Hippocampal formation (tissue), 2 donors: ENCODE measurements around the gene KLF16.
"Not testable (repeated sequence)": the region's sequence is repeated elsewhere in the genome, so short reads cannot be mapped to it uniquely, and the experiment has no call there.

ENCODE experiments used
- DNase-seq, 2 donors: peaks; one replicate each; lab custom pipeline; 2025; lab: John Stamatoyannopoulos, UW

Gene KLF16

DNA sequence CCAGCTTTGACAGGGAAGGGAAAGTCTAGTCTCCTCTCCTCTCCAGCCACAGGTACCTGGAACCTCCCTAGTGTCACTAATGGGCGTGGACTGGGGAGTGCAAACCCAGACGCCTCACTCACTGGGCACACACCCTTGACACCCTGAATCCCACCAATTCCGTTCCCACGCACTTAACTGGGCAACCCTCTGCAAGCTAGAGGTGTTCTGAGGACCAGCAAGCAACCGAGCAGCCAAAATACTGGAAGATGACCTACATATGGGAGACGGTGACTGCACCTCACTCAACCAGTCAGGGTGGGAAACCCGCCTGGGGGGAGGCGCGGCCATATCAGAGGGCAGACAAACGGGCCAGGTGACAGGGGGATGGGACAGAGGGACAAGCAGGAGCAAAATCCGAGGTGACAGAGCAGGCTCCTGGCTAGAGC lies 20.9 kb upstream of the KLF16 start:
- no peak for DNase-seq

DNA sequence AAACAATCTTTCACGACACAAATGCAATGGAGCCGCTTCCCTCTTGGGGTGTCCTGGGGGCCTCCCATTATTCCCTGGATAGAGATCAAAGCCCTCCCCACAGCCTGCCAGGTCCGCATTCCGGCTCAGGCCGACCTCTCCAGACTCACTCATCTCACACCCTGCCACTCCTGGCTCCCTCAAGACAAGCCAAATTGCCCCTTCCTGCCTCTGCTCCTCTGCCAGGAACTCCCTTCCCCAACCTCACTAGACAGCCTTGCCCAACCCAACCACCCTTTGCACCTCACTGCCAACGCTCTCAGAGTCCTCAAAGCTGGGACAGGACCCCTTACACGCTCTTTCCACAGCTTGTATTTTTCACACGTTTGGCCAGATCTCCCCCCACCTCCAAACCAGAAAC lies 20.4 kb upstream of the KLF16 start:
- DNase-seq = no peak

DNA sequence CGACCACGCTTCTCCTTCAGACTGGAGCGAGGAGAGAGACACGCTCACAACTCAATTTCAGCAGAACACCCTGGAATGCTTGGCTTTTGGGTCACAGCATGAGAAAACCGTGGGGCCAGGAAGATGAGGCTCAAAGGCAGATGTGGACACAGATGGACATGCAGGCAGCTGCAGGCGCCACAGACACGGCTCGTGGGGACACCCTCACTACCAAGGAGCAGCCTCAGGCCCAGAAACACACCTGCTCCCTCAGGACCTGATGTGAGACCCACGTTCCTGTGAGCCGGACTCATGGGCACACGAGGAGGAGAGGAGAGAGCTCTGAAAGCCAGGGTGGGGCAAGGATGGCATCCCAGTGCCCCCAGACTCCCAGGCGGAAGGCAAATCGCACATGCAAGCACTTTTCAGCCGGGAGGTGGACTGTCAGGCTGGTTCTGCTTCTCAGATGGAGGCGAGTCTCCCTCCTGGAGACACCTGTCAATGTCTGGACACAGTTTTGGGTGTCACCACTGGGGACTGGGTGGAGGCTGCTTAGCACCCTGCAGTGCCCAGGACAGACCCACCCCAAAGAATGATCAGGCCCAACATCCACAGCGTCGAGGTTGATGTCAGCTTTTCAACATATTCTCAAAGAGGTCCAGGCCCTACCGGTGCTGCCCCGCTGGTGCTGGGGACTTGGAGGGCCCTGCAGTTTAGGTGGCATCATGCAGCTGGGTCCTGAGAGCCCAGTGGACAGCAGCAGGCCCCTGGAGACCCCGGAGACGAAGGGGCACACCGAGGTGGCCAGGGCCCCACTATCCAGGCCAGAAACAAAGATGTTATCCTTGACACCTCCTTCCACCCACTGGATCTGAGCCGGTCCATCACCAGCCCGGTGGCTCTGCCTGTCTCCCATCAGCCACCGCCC lies 19.7 kb upstream of the KLF16 start:
- no peak for DNase-seq

DNA sequence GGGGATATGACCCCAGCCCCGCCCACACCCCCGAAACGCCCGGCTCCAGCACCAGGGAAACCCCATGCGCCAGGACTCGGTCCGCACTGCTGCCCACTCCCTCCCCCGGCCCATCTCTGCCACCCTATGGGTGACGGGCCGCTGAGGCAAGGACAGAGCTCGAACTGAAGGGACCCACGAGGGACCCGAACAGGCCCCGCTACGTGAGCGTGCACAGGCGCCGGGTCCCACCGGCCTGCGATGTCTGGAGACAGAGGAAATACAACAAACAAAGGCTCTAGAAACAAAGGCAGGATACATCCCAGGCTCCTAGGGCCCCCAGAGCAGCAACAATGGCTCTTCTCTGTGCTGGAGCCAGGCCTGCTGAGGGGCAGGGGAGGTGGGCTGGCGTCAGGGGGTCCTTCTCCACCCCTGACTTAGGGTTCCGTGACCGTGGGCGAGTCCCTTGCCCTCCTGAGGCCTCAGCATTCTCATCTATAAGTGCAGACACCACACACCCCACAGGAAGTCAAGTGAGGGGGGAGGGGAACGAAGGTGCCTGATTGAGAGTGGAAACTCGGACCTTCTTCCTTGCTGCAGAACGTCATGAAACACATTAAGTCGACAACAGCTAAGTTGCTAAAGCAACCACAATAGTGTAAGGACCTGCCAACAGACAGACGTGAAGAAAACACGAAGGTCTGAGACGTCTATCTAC lies 18.9 kb upstream of the KLF16 start:
- DNase-seq = peak; percentile 38 to 78

DNA sequence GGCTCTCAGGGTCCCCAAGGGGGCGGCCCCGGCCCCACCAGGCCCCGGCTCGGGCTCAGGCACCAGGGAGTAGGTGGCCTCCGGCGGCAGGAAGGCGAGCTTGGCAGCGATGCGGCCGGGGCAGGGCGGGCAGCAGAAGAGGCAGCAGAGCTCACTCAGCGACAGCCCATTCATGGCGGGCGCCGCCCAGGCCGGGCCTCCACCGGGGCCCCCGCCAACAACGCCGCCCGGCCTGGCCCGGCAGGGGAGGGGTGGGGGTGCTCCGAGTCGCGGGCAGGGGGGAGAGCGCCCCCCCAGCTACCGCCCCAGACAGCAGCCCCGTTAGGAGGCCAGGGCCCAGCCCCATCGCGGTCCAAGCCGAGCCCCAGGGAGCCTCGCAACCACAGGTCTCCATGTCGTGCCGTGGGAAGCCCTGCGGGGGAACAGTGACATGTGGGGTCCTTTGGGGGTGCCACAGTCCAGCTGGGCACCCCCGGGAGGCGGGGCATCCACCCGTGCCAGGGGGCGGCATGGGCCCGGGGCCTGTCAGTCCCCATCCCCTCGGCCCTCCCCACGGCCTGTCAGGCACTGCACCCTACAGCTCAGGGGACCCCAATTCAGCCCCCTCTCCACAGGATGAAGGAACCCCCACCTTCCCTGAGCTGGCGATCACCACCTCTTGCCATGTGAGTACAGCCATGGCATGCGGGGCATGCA lies 18.2 kb upstream of the KLF16 start:
- not testable (repeated sequence) for DNase-seq

DNA sequence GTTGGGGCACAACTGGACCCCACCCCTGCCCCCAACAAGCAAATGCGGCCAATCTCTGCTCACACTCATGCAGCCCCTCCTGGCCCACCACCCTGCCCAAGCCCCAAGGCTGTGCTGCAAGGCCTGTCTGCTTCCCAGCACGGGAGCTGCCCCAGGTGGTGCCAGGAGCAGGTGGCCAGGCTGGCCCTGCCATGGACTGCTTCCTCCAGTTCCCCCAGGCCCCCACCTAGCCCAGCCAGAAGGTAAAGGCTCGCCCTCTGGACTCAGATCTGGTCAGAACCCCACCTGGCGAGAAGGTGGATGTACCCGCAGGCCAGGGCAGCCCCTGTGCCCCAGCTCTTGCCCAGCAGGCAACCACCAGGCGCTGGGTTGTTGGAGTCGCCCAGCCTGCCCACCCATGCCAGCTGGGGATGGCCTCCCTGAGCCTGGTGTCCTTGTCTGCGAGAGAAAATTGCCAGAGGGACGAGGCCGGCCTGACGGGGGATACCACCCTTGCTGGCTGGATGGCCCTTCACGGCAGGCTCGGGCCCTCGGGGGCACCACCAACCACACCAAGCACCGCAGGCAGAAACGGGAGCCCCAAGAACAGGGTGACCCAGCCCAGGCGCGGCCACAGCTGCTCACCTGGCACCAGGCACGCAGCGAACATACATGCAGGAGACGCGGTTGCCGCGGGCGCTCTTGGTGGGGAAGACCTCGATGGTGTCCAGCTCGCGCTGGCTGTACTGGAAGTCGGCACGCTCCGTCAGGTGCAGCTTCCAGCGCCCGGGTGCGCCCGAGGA lies 17.4 kb upstream of the KLF16 start:
- DNase-seq = no peak

DNA sequence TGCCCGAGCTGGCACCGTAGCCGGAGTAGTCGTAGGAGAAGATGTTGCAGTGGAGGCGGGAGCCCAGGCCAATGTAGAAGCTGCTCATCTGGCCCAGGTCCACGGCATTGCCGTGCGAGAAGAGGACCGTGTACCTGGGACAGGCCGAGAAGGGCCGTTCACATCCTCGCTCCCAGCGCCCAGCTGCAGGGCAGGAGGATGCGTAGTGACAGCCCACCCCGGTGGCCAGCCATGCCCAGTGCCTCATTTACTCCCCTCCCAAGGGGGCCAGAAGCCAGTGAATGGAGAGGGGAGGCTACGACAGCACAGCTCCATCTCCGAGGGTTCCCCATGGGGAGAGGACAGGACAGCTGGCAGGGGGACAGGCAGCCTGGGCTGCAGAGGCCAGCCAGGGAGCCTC lies 16.6 kb upstream of the KLF16 start:
- not testable (repeated sequence) for DNase-seq

DNA sequence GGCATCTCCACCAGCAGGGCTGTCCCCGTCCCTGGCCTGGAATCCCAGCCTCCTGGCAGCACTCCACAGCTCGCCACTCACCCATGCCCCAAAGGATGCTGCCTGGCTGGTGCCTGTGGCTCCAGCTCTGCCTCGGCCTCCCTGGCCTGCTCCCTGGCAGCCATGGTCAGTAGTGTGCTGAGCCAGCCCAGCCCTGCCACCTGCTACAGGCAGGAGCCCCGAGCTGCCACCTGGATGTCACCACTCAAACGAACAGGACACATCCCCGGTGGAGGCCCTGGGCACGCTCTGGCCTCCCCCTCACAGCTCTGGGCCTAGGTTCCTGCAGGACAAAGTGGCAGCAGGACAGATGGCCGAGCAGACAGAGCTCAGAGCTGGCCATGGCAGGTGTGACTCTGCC lies 15.2 kb upstream of the KLF16 start:
- not testable (repeated sequence) for DNase-seq

DNA sequence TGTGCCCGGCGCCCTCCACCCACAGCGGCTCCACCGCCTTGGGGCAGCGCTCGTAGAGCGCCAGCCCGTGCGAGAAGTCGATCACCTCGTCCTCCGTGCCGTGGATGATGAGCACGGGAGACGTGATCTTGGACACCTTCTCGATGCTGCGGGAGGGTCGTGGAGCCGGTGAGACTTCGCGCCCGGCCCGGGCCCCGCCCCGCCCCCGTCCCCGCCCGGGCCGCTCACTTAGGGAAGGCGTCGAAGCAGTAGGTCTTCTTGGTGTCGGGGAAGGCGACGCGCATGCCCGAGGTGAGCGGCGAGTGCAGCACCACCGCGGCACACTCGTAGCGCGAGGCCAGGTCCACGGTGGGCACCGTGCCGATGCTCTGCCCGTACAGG lies 13.9 kb upstream of the KLF16 start:
- DNase-seq = not testable (repeated sequence)

DNA sequence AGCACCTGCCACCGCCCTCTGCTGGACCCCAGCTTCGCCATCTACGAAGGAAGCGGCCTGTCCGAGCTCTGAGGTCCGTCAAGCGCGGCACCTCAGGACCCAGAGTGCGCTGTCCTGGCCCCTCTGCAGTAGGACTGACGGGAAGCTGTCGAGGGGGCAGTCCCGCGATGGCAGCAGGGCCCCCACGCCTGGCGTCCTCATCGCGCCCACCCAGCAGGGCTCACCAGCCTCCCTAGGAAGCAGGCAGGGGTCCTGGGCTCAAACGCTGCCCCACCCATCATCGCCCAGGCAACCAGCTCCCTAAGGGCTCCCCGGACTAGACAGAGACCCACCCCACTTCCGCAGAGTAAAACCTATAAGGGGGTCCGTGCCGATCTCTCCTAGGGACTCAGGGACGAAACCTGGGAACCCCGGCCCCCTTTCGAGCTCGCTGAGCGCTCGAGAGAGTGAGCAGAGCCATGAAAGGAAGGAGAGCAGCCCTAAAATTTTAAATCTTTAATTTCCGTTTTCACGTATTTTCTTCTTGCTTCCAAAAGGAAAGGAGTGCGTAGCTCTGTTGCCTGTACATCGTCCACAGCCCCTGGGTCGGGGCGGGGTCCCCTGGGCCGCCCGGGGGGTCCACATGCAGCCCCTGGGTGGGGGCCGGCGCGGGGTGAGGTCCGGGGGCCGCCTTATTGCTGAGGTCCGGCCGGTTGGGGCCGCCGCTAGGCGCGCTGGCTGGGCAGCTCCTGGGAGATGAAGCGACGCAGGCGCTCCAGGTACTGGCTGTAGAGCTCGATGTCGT lies 13.3 kb upstream of the KLF16 start:
- DNase-seq = not testable (repeated sequence)

DNA sequence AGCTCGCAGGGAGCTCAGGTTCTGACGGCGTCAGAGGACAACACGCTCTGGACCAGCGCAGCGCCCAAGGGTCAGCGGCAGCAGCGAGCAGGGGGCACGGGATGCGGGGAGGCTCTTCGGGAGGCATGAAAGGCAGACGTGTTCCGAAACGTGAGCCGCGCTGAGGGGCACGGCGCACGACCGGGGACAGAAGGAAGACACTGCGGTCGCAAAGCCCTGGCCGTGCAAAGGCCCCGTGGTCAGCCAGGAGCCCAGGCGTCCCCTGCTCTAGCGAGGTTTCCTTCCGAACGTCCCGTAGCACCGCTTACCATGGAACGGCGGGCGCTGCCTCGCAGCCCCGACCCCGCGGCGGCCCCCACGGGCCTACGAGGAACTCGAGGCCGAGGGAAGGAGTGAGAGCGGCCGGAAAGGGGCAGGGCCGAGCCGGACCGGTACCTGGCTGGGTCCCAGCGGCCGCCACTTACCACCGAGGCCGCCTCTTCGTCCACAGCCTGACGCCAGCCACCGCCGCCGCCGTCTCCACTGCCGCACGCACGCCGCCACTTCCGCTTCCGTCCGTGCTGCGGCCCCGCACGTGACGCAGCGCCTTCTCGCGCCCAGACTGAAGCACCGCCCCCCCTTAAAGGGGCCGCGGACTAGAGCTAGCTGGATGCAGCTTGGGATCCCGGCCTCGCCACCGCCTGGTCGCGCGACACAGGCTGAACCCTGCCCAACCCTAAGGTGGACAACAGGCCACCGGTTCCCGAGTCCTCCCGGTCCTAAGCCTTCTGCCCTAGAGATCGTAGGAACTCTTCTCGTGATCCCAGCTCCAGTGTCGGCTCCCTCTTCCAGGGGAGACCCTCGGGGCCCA lies 12.5 kb upstream of the KLF16 start:
- DNase-seq = peak; percentile 87 to 90

DNA sequence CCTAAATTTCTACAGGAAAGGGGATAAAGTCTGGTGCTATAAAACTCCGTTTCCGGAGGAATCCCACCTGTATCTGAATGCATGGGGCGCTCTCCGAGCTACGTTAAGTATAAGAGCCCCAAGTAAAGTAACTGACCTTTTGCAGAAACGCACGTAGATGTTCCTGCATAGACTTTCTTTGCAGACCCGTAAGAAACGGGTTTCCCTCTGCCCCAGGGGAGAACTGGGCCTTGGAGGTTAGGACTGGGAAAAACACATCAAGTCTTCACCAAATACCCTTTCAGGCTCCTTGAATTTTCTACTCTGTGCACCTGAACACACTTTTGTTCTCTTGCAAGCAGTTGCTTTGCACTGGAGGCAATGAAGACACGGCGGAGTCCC lies 11.9 kb upstream of the KLF16 start:
- not testable (repeated sequence) for DNase-seq

DNA sequence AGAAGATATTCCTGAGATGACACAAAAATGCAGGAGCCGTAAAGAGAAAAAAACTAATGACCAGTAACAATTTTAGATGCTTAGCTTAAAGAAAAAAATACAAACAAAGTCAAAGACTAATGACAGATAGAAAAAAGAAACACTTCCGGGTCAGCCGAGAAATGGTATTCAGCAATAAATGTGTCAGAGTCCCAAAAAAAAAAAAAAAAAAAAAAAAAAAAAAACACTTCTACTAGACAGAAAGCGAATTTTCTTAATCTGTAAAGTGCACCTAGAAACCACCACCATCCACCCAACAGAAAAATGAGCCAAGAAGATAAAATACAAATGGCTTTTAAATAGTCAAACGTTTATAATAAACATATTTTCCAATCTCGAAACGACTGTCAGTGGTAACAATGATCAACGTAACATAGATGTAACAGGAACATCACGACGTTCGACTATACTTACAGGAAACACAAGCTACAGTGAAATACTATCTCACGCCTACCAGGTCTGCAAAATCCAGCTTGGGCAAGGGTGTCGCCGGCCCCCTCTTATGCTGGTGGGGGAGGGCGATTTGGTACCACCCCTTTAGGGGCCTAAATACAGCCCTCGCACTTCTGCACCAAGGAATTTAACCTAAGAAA lies 11.3 kb upstream of the KLF16 start:
- no peak for DNase-seq

DNA sequence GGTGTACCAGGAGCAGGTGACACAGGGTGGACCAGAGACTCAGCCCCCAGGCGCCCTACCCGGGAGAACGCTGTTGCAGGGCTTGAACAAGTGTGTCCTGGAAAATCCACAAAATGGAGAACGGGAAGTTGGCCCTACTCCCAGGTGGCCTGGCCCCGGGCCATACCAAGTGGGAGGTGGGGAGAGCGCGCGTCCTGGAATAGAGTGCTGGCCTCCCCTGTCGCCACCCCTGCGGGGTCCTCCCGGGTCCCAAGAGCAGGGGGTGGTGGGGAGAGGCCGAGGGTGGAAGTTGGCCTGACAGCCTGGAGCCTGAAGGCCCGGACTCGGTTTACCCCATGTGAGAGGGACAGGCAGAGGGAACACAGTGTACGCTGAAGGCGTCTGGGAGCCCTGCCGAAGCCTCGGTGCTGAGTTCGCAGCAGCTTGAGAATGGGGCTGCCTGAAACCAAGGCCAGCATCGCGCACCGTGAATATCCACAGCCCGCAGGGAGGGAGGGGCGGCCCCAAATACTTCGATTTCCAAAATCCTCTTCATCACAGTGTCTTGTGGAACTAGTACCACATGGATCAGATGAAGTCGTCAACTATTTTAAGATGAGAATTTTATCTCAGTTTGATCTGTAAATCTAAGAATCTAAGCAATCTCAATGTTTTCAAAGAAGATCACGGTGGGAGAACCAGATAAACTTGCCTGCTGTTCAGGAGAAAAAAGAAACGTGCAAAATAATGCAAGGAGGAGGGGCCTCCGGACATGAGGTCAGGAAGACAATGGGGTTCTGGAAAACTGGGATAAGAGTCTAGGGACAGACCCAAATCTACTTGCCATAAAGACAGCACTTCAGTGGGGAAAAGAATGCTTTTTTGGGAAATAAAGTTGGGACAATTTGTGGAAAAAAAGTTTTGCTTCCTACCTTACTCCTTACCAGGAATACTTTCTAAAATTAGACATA lies 10.4 kb upstream of the KLF16 start:
- DNase-seq = no peak

DNA sequence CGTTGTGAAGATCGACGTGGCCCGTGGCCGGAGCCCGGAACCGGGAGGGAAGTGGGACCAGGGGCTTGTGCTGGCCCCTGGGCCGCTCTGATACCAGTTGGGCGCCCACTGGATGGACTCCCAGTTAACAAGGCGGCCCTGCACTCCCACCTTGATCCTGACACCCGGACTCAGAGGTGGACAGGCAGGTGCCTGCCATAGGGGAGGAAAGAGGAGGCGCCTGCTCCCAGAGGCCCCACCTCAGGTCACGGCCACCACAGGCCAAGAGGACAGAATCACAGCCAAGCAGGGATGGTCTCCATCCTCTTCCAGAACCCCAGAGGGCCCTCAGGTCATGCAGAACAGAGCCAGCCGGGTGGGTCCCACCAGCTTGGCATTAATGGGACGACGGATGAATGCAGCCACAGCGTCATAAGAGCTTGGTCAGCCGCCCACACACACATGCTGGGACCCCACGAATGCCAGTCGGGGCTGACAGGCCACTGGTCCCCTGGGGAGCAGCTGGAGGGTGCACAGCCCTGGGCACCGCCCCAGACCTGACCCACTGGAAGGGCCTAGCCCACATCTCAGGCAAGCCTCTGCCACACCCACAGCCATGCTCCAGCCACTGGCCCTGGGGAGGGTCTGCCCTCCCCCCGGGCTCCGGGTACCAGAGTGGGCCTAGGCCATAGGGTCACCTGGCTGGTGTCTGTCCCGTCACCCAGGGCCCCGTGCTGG lies 9.6 kb upstream of the KLF16 start:
- DNase-seq = no peak

DNA sequence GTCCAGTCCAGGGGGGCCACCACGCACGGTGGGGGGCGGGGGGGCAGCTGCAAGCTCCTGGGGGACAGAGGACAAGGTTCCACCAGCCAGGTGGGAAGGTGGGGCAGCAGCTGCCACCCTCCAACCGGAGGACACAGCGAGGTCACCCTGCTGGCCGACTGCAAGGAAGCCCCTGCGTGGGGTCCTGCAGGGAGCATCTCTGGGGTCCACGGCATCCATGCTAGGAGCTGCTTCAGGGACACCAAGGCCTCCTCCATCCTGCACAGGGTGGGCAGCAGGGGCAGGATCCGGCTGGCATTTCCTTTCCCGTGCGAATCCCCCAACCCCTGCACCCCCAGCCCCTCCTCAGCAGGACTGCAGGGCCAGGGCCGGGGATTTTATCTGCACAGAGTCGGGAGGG lies 8.3 kb upstream of the KLF16 start:
- DNase-seq = no peak

DNA sequence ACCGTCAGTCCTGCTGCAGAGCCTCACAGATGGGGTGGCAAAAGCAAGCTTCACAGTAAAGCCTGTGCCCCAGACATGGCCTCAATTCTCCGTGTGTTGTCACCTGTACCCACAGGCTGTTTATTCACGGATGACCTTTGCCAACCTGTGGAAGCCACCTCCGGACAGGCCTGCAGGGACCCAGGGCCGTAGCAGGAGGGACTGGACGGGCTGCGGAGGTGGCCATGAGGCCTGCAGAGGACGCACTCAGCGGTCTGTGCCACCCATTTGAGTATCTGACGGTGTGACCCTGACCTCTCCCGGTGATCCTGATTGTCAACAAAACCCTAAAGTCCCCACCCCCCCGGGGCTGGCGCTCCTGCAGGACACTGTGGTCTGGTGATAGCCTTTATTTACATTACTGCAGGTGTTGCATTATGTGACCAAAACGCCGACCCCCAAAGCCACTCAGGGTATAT lies 7.8 kb upstream of the KLF16 start:
- no peak for DNase-seq

DNA sequence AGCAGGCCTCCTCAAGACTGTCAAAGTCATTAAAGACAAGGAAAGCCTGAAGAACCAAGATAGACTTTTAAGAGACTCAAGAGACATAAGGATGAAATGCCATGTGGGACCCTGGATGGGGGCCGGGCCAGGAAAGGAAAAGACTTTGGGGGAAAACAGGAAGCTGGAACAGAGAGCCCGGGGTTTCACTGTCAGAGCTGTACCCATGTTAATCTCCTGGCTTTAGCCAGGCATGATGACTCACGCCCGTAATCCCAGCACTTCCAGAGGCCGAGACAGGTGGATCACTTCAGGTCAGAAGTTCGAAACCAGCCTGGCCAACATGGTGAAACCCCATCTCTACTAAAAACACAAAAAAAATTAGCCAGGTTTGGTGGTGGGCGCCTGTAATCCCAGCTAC lies 5.6 kb upstream of the KLF16 start:
- DNase-seq = no peak
